HTR-8/SVneo (cell line): ENCODE results near the gene ROR2.
A peak's percentile ranks its signal among the peaks of the same experiment; 100 is the strongest.

Experiments
- DNase-seq: peaks from one replicate; pipeline ENCODE4 v3.0.0; 2011; ENCODE audit warnings: low spot score, mixed read lengths; ENCODE audit not compliant: insufficient read length
- FAIRE-seq: peaks from 2 replicates; lab custom pipeline; 2011; peaks lifted over from hg19 to GRCh38; lab: Jason Lieb, UNC

Gene ROR2

DNA sequence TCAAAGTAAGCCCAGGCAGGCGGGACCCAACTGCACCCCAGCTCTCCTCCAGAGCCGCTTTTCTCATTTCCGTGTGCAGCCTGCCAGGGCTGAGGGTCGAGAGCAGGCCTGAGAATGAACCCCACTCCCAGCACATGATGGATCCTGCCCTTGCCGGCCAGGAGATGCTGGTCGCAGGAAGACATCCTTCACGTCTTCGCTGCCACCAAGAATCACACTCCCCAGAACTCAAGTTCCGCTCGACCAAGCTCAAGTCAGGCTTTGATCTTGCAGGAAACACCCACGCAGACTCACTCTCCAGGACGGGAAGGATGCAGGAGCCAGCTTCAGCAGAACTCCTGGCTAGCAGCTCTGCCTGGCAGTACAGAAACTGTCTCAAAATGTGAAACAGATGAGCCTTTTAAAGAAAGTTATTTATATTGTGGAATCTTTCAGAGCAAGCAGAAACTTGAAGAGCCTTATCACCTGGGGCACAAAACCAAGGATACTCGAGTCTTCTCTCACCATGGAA, 102.4 kb downstream of the ROR2 start:
- DNase-seq, result no peak
- FAIRE-seq, result no peak

DNA sequence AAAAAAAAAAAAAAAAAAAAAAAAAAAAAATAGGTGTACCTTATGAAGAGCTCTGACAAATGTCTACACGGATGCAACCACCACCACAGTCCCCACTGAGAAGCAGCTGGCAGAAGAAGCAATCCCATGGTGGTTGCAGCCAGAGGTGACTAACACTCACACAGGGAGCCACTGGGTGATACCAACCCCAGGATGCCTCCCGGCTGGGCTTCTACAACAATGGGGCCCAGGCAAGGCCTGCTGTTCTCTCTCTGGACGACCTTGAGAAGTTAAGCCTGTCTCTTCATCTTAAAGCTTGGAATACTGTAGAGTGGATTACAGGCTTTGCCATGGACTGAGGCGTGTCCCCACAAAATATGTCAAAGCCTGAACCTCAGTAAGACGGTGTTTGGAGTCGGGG, 104.1 kb downstream of the ROR2 start:
- FAIRE-seq (no peak), DNase-seq (no peak)

DNA sequence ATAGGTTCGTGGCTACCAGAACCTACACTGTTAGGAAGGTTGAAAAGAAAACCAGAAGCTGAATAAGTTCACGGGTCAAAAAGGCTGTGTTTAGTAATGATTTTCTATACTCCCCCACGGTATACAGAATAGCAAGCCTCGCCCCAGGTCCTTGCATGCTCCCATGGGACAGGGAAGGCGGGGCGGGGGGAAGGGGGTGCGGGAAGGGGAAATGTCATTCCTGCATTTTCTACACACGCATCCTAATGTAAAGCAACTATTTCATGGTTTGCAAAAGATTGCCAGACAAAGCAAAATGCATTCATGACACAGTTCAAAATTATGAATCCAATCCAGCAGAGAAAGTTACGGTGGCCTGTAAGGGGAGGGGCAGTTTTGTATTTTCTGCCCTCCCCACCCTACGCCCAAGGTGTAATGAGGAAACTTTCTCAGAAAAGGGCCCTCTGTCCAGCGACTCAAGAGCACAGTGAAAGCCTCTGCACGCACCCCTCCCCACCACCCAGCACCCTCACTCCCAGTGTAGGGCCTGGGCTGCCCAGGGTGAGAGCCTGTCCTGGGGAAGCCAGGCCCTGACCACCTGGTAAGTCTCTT, 105.2 kb downstream of the ROR2 start:
- FAIRE-seq (no peak), DNase-seq (no peak)

DNA sequence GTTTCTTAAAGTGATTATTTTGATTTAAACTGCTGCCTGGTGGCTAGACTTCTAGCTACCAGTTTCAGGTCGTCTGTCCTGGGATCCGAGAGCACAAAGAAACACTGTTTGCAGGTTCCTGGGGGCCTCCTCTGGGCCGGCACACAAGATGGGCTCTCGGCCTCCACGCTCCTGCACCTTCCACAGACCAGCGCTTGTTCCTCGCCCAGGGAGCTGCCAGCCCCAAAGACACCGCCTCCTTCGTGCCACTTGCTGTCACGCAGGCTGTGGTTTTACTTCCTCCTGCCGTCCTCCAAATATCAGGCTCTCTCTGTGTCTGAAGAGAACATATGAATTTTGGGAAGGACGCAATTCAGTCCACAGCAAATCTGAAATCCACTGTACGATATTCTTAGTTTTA, 105.8 kb downstream of the ROR2 start:
- no peak for DNase-seq
- FAIRE-seq, result no peak

DNA sequence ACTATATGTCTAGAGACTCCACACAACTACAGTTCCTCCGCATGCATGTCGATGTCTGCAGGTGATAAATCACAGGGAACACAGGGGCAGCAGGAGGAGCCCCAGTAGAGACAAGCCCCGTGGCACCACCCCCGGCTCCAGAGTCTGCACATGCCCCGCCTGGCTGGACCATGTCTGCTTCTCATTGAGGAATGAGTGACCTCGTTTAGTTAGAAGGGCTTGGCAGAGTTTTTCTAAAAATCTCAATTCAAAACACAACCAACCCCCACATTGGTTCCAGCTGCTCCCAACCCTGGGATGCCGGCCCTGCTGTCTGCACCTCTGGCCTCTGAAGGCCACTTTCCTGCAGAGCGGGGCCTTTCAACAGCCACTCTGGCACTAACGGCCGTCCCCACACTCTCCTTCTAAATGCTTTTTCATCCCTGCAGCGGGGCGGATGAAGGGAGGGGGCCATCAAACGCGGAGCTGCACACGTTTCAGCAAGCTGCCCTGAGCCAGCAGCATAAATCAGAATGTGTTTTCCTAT, 106.3 kb downstream of the ROR2 start:
- FAIRE-seq (no peak), DNase-seq (no peak)

DNA sequence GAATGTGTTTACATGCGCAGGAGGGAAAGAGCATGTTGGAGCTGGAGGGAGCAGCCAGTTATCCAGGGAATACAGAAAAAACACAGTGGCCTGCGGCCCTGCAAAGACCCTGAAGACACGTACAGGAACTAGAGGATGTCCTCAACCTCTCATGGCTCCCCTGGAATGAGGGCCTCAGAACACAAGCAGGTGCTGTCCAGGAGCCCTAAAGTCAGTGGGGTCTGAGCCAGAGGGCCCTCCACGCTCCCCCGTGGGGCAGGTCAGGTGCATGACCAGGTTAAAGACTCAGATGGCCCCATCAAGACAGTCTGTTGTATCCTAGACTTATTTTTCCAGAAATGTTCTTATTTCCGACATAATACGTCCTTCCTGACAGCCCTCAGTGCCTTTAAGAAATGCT, 106.9 kb downstream of the ROR2 start:
- DNase-seq, result no peak
- no peak for FAIRE-seq

GRCh38 chr9:91842358-91843049, 107.5 kb downstream of the ROR2 start:
- no peak for FAIRE-seq

GRCh38 chr9:91841591-91841990, 108.4 kb downstream of the ROR2 start:
- no peak for FAIRE-seq
- no peak for DNase-seq

More at GRCh38 chr9:91842358-91843049, 107.5 kb downstream of the ROR2 start:
- no peak for DNase-seq

GRCh38 chr9:91840882-91841281, 109.1 kb downstream of the ROR2 start:
- FAIRE-seq (no peak), DNase-seq (no peak)

DNA sequence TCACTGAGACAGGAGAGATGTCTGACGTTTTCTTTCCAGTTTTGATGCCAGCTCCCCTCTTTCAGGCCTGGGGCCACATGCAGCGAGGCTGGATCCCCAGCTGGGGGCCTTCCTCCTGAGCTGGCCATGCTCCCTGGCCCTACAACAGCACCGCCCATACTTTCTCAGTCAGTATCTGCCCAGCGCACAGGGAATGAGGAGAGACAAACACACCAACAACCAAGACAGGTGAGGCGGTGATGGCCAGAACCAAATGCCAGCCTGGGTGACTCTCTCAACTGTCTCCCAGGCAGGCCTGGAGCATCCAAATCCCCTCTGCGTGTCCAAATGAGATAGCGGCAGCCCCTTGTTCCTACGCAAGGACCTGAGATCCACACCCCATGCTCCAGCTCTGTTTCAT, 109.6 kb downstream of the ROR2 start:
- FAIRE-seq (no peak), DNase-seq (no peak)

- FAIRE-seq (no peak), DNase-seq (no peak)
Measured at GRCh38 chr9:91839926-91840465, 110.0 kb downstream of the ROR2 start.

GRCh38 chr9:91837981-91838731, 111.9 kb downstream of the ROR2 start:
- DNase-seq (peak; percentile 67), FAIRE-seq (peak; percentile 69)

- FAIRE-seq (no peak), DNase-seq (no peak)
Measured at GRCh38 chr9:91836515-91836914, 113.5 kb downstream of the ROR2 start.

DNA sequence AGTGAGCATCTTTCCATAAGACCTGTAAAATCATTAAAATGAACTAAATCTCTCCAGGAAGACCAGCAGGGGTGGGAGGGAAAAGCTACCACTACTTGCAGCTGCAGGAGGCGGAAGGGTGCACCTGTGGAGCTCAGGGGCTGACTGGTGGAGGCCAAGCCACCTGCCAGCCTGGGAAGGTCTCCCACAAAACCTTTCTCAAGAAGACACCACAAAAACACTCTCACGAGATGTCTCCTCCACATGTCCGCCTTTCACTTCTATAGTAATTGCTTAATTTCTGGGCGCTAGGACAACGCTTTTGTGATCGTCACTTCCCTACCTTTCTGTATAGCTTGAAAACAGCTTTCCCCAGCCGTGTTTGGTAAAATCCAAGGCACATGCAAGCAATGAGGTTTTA, 114.4 kb downstream of the ROR2 start:
- no peak for FAIRE-seq
- DNase-seq, result no peak

GRCh38 chr9:91835216-91835615, 114.8 kb downstream of the ROR2 start:
- FAIRE-seq, result no peak
- no peak for DNase-seq

DNA sequence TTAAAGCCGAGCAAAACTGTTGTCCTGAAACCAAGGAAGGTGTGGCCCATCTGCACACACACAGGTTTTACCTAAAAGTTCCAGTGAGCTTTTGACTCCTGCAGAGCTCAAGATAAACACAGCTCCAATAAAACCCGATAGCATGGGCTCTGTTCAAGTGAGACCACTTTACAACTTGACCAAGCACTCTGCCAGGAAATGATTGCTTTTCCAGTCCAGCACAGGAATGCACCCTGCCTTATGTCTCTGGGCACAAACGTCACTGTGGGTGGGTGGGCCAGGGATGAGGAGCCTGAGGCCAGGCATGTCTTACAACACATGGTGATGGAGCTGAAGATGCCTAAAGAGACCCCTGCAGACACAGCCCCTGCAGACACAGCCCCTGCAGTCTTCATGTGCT, 115.3 kb downstream of the ROR2 start:
- FAIRE-seq, result no peak
- no peak for DNase-seq

GRCh38 chr9:91833878-91834255, 116.2 kb downstream of the ROR2 start:
- FAIRE-seq, result no peak

DNA sequence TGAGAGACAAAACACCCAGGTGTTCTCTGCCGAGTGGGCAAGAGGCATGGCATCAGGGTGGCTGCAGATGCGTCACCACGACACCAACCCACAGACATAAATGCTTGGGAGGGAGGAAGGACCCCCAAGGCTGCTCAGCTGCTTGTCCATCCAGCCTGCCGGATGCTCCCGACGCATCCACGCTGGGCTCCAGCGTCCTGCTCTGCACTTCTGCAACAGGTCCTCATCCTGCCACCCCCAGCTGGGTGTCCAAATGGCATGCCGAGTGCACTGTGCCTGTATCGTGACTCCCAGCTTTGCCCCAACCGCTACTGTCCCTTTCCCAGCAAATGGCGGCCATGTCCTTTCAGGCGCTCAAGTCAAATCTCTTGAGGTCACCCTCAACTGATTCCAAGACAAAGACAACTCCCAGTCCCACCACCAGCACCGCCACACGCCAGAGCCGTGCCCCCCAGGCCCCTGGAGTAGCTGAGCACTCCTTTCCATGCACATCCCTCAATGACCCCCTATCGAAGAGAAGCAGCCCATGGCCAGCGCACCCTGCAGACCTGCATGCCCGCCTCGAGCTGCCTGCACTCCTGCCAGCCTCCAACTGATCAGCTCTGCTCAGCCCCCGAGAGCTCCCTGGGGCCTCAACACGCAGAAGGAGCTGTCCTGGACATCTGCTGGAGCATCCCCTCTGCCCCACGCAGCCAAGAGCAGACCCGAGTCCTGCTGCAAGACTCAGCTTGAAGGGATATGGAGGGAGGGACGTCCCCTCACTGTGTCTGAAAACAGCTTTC, 116.7 kb downstream of the ROR2 start:
- FAIRE-seq (no peak), DNase-seq (no peak)

More at GRCh38 chr9:91833878-91834255, 116.2 kb downstream of the ROR2 start:
- DNase-seq, result no peak

DNA sequence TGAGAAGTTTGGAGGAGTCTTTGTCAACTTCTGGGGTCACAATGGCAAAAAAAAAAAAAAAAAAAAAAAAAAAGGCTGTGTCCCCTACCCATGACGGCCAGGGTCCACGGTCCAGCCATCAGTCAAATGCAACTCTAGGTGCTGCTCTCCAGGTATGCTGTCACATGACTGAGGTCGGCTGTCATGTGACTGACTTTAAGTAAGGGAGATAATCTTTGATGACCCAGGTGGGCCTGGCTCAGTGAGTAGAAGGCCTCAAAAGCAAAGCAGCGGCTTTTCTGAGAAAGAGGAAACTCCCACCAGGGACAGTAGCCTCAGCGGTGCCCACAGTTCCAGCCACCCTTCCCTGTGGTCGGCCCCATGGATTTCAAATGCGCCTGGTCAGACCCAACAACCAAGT, 117.7 kb downstream of the ROR2 start:
- DNase-seq (no peak), FAIRE-seq (no peak)

GRCh38 chr9:91825866-91826265, 124.2 kb downstream of the ROR2 start:
- DNase-seq (no peak), FAIRE-seq (no peak)
